ENCODE results near the gene OR4K15.
"Not testable (repeated sequence)": the region's sequence is repeated elsewhere in the genome, so short reads cannot be mapped to it uniquely, and the experiment has no call there.

The OR4K15 gene

DNA sequence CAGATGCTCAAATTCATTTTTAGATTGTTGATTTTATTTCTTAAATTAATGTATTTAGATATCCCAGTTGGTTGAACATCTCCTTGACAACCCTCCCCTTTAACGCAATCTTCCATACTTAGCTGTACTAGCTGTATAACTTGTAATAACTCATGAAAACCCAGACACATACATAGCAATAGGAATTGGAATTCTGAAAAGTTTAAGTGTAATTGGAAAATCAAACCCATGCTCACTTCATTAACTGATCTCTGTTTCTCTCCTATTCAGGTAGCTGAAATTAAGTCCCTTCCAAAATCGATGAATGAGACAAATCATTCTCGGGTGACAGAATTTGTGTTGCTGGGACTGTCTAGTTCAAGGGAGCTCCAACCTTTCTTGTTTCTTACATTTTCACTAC lies at the start of gene OR4K15:
Gene OR4K15, plus strand, starts transcription at position 301 of the 400 bp plus-strand sequence. Its CDS starts 0 bp downstream, at position 301.
- no peak for DNase-seq (ENCODE audit: low read depth in 2 of 2, low spot score in 1 of 2)

DNA sequence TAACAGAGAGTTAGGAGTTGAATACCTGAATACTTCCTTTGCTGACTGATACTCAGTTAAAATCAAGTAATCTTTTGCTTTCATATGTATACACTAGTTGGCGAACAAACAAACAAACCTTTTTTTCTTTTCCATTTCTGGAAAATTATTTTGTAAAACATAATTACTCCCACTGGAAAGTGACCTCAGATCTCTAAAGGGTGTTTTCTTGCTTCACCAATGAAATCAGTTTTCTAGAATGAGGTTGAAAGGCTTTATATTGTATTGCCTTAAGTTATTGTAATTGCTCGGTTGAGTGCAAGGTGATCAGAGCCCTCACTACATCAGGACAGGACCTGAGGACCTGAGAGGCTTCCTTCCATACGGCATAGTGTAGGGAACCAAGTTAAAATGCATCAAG lies 44.8 kb upstream of the OR4K15 start, which contains the start of gene OR4K1:
Gene OR4K1, plus strand, starts transcription at position 301 of the 400 bp plus-strand sequence. CDS start 4,750 bp downstream, outside the sequence.
- no peak for DNase-seq (ENCODE audit: low read depth in 2 of 2, low spot score in 1 of 2)

DNA sequence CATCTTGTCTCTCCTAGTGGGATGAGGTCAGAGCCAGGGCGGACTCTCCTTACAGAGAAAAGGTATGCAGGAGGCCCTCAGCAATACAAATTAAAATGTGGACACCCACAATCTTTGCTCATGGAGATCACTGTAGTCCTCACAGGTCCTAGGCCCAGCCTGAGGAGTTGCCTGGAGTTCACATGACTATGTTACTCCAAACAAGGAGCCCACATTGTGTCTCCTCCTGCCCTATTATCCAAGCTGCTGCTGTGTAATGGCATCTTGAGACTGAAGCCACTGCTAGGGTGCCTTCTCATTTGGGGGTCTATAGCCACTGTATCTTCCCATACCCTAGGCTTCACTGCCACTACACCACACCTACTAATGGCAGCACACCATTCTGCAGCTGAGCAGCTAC lies 33.7 kb upstream of the OR4K15 start:
- no peak for DNase-seq (ENCODE audit: low read depth in 2 of 2, low spot score in 1 of 2)

DNA sequence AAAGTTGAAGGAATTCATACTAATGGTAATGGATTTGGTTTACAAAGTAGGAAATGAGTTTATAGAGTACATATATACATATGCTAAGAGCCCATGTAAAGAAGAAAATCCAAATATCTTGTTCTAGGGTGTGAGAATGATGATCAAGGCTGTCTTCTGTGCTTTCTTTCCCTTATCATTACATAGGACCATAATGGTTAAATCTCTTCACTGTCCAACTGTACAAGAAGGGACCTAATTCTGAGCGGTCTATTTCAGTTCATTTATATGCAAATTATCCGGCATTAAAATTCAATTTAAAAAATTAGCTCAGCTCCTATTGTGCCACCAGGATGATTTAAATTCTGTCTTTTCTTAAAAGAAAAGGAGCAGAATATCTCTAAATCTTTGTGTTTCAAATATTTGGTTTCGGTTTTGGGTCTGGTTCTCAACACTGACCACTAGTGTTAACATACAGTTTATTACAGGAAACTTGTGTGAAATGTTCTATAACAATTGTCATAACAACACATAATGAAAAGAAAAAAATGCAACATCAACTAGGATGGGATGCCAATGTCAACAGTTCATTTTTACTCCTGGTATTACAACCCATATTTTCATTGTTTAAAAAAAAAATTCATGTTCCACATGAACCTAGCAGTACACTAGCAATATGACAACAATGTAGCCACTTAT lies 27.8 kb upstream of the OR4K15 start:
- DNase-seq (ENCODE audit: low read depth in 2 of 2, low spot score in 1 of 2), result no peak

GRCh38 chr14:19949218-19949617 lies 26.2 kb upstream of the OR4K15 start:
- no peak for DNase-seq (ENCODE audit: low read depth in 2 of 2, low spot score in 1 of 2)

- not testable (repeated sequence) for DNase-seq (ENCODE audit: low read depth in 2 of 2, low spot score in 1 of 2)
These were observed 5.7 kb upstream of the OR4K15 start for GRCh38 chr14:19969735-19970134.

DNA sequence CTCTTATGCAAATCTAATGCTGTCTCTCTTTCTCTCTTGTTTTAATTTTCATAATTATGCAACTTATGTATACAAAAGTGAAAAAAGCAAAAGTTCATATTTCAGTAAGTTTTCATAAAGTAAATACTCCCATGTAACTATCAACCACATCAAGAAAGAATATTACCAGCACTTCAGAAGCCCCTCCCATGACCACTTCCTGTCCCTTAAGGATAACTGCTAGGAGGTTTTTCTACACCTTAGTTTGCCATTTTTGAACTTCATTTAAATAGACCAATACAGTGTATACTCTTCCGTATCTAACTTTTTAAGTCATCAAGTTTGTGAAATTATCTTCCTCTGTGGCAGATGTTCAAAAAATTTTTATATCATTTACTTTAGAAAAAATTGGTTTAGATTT lies 547 bp upstream of the OR4K15 start:
- no peak for DNase-seq (ENCODE audit: low read depth in 2 of 2, low spot score in 1 of 2)

GRCh38 chr14:19993438-19993837 lies 18.0 kb downstream of the OR4K15 start:
- DNase-seq (ENCODE audit: low read depth in 2 of 2, low spot score in 1 of 2), result no peak

GRCh38 chr14:20001863-20002262 lies 26.5 kb downstream of the OR4K15 start, which contains the start of gene OR4Q2:
TSS of gene OR4Q2 (plus strand) at chr14:20002163.
- DNase-seq (ENCODE audit: low read depth in 2 of 2, low spot score in 1 of 2), result no peak

DNA sequence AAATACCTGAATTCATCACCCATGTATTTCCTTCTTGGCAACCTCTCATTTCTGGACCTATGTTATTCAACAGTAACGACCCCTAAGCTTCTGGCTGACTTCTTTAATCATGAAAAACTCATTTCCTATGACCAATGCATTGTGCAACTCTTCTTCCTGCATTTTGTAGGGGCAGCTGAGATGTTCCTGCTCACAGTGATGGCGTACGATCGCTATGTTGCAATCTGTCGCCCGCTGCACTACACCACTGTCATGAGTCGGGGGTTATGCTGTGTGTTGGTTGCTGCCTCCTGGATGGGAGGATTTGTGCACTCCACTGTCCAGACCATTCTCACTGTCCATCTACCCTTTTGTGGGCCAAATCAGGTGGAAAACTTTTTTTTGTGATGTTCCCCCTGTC lies 26.9 kb downstream of the OR4K15 start:
- no peak for DNase-seq (ENCODE audit: low read depth in 2 of 2, low spot score in 1 of 2)

- no peak for DNase-seq (ENCODE audit: low read depth in 2 of 2, low spot score in 1 of 2)
These were observed 32.8 kb downstream of the OR4K15 start for GRCh38 chr14:20008156-20008555.

DNA sequence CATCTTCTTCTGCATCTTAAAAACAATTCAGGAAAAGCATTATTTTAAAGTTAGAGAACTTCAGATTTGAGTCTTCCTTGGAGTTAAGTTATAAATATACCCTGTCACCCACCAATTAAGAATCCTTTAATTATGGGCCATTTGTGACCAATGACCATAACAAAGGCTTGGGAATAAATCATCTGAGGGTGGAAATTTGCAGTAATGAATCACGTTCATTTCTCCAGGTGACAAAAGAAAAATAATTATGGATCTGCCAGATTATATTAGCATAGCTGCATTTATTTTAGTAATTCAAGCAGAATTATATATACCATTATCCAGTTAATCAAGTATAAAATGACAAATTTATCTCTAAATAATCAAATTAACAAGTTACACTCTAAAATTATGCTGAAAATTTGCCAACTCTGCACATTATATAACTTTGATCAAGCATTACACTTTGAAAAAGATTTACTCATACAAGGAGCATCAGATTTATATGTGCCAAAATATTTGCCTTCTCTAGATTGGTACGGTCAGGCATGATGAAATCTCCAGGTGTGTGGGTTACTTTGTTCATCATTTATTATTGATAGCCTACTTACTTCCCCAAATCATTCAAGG lies 44.0 kb downstream of the OR4K15 start, which contains the start of gene OR4K14:
Gene OR4K14, minus strand, starts transcription at position 51 of the 609 bp plus-strand sequence. CDS start 4,114 bp downstream, outside the sequence.
- no peak for DNase-seq (ENCODE audit: low read depth in 2 of 2, low spot score in 1 of 2)

All from stimulated activated CD8-positive, alpha-beta memory T cell treated with anti-CD3 and anti-CD28 coated beads, Interleukin-4, amount 100 ng/mL, for 1 hour (primary cell).